HUDEP-2 (cell line): ENCODE data around the gene BAMBI.

Experiments
- DNase-seq, 76 experiments: peaks; one replicate each; lab custom pipeline; 2025; ENCODE audit not compliant: unreplicated experiment in 76 of 76; lab: John Stamatoyannopoulos, UW

BAMBI gene

DNA sequence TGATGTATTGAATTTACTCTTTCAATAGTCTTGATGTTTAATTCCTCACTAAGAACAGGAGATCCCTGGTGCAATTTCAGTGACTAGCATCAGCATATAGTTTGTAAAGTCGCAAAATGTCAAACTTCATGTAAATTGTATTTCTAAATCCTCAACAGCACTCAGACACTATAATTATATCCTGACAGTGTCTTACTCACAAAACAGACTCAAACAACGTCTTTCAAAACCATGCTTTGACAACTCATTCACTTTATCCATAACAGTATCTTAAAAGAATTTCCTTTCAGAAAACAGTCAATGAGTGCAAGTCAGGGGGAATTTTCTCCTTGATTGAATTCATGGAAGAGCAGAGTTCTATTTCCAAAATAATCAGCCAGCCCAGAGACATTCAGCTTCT lies 20.8 kb downstream of the BAMBI start:
- no peak for DNase-seq

DNA sequence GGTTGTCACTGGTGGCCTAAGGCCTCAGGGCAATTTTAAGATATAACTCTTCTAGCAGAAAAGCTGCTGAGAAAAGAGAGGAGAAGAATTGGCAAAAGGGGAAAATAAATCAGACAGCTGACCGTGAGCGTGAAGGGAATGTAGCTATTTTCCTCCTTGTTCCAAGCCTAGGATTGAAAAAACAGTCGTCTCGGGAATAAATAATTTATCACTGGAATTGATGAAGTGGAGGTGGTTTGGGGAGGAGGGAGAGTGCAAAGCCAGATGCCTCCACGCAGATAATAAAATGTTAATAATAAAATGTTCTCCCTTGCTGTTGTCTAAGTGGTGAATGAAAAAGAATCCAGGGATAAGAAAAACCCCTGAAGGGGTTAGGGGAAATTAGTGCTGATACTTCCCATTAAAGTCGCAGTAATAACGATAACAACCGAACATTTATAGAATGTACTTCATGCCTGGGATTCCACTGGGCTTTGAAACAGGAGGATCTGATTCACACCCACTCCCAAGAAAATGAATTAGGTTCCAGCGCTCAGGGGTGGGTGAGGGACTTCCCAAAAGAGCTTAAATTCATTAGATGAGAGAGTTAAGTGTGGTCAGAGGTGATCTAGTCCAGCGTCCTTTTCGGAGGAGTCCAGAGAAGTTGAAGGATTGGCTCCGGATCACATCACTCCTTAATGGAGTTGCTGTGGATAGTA lies 27.3 kb downstream of the BAMBI start:
- DNase-seq: no peak

DNA sequence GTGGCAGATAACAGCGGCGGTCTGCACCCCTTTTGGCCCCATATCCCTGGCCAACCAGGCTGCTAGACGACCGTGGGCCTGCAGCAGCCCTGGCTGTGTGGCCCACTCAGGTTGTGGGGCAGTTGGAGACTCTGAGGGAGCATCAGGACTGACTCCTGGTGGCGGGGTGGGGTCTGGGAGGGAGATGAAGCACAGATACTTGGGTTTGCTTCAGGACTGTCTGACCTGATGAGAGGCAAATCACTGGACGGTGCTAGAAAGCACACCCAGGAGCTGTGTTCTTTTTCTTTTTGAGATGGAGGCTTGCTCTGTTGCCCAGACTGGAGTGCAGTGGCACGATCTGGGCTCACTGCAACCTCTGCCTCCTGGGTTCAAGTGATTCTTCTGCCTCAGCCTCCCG lies 28.2 kb downstream of the BAMBI start:
- no peak for DNase-seq

DNA sequence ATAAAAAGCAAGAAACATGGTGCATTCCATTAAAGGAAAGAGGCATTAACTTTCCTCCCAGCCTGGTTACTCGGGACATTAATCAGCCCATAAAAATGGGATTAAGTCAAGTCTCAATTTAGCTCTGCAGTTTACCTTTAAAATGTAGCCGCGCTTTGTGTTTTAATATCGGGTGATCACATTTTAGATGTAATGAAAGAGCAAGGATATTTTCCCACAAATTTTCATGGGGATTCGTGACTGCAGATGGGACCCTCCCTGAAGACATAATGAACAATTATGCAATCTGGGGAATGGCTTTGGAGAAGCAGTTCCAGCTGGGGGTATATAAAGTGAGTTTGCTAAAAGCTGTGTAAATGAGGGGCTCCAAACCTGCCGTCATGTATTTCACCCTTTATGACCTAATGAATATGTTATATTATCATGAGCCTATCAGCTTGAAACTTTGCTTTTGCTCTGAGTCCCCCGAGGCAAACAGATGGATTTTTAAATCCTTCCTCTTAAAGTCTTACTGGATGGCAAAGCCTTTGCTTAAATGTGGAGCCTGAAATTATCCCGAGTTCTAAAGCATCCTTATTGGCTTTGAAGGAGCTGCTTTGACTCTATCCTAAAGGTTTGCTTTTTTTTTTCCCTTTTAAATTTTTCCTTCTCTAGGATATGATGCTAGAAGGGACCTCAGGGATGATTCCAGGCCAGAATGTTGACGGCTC lies 31.8 kb downstream of the BAMBI start:
- no peak for DNase-seq

DNA sequence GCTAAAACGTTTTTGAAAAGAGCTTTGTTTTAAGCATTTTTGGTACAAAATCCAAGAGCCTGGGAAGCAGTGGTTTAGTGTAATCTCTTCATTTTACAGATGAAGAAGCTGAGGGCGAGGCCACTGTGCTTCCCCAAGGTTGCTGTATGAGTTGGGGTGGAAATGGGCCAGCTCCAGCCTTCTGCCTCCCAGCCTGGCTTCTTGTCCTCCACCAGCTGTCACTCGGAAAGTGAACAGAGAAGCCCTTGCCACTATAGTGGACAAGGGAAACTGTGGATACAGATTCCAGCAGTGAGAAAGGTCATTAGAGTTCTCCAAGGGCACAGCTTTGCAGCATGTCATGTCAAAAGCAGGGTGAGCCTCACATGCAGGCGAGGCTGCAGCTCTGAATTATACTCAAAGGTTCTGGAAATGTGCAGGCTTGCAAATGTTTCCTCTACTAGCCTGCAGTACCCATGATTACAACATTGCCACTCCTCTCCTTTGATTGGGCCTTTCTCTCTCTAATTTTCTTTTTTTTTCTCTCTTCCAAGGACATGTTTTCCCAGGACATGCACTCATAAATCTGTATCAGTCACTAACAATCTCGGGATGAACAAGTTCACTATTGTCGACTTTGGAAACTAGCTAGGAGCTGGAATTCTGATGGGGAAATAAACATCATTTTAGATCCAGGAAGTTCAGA lies 33.0 kb downstream of the BAMBI start:
- DNase-seq: no peak

DNA sequence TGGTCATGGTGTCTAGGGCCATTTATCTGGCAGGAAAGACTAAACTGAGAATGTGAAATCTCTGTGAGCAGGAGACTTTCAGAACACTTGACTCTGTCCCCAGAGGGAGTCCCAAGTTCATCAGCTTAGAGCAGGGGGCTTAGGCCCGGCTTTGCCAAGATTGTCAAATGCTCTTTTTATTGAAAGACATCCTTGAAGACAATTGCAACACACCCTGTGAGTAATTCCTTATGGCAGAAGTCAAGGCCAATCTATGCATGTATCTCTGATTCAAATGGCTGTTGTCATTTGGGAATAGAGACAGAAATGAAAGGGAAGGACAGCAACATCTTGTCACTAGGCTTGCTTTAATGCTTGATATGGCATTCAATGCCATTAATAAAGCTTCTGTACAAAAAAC lies 33.7 kb downstream of the BAMBI start:
- no peak for DNase-seq

DNA sequence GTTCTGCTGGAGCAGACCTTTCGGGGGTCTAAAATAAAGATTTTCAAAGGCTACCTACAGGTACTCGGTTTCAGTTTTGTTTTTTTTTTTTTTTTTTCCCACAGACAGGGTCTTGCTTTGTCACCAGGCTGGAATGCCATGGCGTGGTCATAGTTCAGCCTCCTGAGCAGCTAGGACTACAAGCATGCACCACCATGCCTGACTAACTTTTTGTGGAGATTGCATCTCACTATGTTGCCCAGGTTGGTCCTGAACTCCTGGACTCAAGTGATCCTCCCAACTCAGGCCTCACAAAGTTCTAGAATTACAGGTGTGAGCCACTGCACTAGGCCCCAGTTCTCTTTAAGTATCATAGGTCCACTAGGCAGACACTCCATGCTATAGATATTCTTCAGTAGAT lies 34.5 kb downstream of the BAMBI start:
- no peak for DNase-seq

DNA sequence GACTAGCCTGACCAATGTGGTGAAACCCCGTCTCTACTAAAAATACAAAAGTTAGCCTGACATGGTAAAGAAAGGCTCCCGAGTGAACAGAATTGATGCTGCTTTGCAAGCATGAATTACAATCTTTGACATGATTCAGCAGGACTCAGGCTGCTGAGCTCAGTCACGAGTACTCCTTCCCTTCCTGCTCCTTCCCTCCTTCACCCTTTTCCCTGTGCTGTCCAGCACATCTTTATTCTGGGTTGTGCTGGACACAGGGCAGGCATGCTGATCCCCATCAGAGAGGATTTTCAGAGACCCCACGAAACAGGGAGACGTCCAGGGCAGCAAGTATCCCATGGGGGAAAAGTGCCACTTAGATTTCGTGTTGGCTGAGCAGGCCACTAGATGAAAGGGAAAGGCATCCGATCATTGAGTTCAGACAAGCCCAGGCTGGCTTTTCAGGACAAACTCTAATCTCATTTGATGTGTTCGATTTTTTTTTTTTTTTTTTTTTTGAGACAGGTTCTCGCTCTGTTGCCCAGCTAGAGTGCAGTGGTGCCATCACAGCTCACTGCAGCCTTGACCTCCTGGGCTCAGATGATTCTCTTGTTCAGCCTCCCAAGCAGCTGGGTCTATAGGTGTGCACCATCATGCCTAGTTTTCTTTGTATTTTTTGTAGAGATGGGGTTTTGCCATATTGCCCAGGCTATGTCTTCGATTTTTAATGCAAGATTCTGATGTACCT lies 36.5 kb downstream of the BAMBI start:
- DNase-seq: no peak

DNA sequence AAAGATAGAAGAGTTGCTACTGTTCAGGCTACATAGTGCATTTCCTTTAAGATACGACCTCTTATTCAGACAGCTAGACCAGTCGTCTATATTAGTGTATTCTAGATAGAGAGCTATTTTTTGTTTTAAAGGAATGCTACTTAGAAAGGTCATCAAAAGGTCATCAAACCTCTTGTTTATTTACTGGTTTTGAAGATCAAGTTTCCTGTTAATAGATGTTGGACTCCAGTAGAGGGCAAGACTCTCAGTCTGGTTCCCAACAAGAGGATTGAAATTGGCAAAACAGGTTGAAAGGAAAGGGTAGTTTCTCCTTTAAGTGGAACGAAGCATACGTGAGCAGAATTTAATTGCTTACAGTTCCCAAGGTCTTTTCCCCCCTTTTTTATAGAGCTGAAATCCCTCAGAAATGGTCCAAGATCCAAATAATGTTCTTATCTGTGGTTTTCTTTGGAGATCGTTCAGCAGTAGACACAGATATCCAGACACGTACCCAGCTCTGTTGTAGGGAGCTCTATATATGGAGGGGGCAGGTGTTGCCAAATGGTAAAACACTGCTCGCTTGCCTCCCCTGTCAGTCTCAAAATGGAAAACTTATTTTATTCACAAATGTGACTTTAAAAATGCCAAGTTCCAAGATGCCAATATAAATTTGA lies 37.2 kb downstream of the BAMBI start:
- no peak for DNase-seq

DNA sequence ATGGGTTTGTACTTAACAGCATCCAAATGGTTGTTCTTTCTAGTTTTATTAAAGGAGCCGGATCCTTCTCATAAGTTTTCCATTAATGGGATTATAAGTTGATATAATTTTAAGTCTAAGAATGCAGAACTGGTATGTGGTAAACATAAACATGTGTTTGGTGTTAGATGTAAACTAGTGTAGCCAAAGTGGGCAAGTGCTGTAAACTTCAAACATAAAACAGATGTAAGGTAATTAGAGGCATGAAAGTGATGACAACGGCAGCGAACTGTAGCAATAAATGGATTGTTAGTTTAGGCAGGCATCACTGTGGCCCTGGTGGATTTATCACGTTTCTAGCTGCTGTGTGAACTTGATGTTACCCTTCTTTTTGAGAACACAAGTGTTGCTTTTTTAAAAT lies 37.9 kb downstream of the BAMBI start:
- DNase-seq: no peak

DNA sequence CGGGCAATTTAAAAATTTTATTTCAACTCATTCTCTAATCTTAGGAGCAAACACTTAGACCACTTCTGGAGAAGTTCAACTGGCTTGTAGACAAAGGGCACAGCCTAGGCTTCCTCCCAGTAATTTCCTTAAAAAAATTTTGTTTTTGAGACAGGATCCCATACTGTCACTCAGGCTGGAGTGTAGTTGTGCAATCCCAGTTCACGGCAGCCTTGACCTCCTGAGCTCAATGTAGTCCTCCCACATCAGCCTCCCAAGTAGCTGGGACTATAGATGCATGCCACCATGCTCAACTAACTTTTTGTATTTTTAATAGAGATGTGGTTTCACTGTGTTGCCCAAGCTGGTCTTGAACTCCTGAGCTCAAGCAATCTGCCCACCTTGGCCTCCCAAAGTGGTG lies 38.4 kb downstream of the BAMBI start:
- DNase-seq: no peak

DNA sequence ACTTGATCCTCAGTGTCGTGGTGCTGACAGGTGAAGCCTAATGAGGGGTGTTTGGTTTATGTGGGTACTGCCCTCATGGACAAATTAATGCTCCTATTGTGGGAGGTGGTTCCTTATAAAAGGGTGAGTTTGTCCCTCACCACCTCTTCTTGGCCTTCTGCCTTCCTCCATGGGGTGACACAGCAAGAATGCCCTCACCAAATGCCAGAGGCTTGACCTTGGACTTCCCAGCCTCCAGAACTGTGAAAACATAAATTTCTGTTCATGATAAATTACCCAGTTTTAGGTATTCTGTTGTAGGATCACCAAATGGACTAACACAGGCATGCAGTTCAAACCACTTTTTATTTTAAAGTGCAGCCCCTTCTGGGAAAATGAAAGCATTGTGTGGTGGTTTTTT lies 39.4 kb downstream of the BAMBI start:
- DNase-seq: no peak

DNA sequence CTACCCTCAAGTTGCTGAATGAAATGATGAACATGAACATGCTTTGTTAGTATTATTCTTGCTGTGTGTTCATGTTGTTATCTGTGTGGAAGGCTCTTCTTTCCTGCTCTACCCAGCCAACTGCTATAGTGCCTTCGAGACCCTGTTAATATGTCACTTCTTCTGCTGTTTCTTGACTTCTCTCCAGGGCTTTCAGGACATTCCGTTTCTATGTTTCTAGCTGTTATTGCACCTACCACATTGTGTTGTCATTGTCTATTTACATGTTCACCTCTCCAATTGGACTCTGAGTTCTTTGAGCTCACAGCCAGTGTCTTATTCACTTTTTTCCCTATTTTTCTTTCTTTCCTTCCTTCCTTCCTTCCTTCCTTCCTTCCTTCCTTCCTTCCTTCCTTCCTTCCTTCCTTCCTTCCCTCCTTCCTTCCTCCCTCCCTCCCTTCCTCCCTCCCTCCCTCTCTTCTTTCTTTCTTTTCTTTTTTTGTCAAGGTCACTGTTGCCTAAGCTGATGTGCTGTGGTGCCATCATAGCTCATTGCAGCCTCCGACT lies 40.4 kb downstream of the BAMBI start:
- DNase-seq: no peak

DNA sequence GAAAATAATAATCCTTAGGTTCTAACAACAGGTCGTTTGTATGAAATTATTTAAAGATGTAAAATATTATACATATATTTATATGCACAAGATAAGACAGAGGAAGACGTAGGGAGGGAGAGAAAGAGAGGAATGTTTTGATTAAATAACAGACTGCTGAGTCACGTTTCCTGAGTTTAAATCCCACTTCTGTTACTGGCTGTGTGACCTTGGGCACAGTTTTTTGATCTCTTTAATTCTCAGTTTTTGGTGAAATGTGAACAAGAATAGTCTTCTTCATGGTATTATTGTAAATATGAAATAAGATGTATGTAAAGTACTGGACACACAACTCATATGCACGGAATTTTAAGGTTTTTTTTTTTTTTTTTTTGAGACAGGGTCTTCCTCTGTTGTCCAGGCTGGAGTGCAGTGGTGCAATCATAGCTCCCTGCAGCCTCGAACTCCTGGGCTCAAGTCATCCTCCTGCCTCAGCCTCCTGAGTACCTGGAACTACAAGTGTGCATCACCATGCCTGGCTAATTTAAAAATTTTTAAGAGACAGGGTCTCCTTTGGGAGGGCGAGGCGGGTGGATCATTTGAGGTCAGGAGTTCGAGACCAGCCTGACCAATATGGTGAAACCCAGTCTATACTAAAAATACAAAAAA lies 42.6 kb downstream of the BAMBI start:
- no peak for DNase-seq

DNA sequence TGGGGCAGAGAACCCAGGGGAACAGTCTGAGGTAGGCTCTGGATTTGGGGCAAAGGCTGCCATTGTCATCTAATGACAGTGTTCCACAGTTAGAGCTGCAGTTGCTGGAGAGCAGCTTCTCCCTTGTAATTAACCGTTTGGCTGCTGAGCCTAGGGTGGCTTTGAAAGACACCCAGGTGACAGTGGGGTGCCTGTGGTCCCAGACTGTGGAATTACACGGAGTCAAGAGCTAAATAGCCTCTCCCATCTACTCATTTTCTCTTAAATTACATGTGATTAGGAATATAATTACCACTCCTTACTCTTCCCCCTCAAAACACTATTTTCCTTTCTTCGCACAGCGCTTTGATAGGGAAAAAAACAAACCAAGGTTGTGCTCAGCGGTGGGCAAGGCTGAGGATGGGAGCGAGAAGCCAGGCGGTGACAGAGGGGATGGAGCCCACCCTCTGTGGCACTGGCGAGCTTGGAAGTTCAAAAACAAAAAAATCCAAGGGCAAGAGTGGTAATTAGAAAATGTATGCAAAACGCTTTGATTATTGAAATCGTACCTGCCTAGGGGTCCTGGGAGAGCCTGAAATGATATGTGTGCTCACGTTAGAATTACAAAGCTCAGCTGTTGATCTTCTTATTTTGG lies 44.1 kb downstream of the BAMBI start:
- DNase-seq: no peak

DNA sequence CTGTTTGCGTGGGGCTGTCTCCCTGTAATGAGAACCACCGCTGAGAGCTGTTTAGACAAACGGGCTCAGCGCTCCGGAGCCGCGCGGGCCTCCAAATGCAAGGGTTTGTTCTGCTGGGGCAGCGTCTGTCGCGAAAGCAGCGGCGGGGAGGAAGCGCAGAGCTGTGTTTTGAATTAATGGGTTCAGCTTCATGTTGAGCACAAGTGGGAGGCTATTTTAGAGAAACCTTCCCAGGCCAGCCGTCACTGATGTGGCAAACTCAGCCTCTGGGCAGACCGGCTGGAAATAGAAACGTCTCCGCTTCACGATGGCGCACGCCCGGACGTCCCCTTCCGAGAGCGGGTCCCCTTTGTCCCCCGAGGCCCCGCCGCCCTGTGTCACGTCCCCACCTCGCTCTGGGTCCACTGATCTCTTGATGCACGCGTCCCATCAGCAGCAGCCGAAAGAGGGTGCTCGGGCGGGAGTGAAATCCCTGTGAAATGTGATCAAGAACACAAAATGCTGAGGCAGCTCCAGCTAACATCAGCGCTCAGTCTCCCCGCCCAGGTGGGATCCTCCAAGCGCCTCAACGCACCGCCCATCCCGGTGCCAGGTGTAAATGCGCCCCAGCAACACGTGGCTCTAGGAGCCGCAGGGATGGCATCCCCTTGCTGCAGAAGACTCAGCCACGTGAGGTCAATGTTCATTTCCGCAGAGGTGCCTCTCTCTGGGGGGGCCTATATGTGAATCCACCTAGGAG lies 44.9 kb downstream of the BAMBI start:
- DNase-seq: no peak

DNA sequence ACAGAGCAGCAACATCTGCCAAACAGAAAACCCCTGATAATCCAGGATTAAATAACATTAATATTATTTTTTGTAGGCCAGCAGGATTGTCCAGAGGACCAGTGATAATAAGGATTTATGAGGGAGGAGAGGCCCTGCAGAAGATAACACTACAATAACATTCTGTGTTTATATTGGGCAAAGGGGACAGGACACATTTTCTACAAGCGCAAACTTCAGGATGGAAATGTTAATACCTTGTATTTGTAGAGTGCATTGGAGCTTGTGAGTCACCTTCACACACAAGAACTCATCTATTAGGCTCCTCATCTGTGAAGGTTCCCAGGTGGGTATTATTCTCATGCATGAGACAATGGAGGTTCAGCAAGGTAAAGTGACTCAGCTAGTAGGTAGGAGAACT lies 51.0 kb downstream of the BAMBI start:
- DNase-seq: no peak

DNA sequence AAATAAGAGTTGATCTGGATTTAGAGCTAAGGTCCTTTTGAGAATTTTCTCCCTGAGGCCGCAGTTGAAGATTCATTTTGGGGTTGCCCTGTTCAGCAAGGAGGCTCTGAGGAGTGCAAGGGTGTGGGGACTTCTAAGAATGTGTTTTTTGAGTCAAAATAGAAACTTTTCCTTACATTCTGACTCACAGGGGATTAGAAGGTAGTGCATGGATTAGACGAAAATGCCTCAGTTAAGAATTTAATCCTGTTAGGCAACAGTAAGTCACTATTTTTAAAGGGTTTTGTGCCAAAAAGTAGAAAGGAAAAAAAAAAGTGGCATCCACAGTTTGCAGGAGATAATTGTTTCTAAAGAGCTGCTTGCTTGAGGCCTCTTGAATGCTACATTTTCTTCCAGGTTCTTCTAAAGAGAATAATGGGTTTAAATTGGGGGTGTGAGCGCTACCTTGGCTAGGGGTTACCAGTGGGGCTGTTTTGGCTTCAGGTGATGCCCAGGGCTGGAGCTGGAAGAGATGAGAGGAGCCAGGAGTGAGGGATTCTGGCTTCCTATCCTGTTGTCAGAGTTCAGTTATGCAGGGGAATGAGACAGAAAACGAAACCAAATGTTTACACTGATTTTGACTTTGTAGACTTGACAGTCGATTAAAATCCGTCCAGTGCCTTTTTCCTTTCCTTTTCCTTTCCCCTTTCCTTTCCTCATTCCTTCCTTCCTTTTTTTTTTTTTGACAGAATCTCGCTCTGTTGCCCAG lies 52.9 kb downstream of the BAMBI start:
- no peak for DNase-seq
